A549 (cell line): Measurements from ENCODE around the gene ATG10. TPM values are rescaled to one million over a fixed set of nuclear protein-coding genes. Genes with fewer than 3 reads are reported as not detected.

Source experiments
- ATAC-seq, 2 experiments: fragments of 200-7000 bp in 1 of 2; fragments of >200 bp in 1 of 2; cut with Nextera tagmentation in 1 of 2; cut with Tn5 transposase in 1 of 2; 3 replicates each; pipeline versions ENCODE4 v1.8.0 to v1.9.1; 2018 to 2020; ENCODE audit warnings: mild to moderate bottlenecking in 1 of 2, moderate library complexity in 1 of 2
- CTCF ChIA-PET: fragments of 300-600 bp; sonication (Branson Sonifier 250); formaldehyde crosslinking; extraction: SDS; loops from one replicate; lab custom pipeline; 2021; ENCODE audit warnings: antibody characterized with exemption, inconsistent platforms; lab: Yijun Ruan, JAX
- POLR2A ChIA-PET: fragments of 350-600 bp; formaldehyde crosslinking; extraction: SDS; loops from one replicate; lab custom pipeline; 2021; ENCODE audit warnings: antibody characterized with exemption, inconsistent platforms; lab: Yijun Ruan, JAX
- DNase-seq, 2 experiments: peaks; one replicate each; pipeline versions ENCODE4 v3.0.0 to v3.0.0-alpha.2; 2011 to 2016; ENCODE audit warnings: low read depth in 1 of 2, low spot score in 1 of 2
- FAIRE-seq: peaks from 2 replicates; lab custom pipeline; 2011; peaks lifted over from hg19 to GRCh38; lab: Jason Lieb, UNC
- H3K27ac ChIP-seq, 2 experiments: fragments of >200 bp; sonication (Bioruptor Twin); formaldehyde crosslinking; 3 replicates each; pipeline ENCODE4 v1.5.1; 2016 to 2017
- H3K4me1 ChIP-seq: fragments of >200 bp; sonication (Bioruptor Twin); formaldehyde crosslinking; 3 replicates; pipeline ENCODE4 v1.6.1; 2016
- H3K4me2 ChIP-seq: fragments of >200 bp; sonication (Bioruptor Twin); formaldehyde crosslinking; 3 replicates; pipeline ENCODE4 v1.6.1; 2016
- H3K4me3 ChIP-seq: fragments of >200 bp; sonication (Bioruptor Twin); formaldehyde crosslinking; 3 replicates; pipeline ENCODE4 v1.5.1; 2016
- H3K9me3 ChIP-seq: fragments of >200 bp; sonication (Bioruptor Twin); formaldehyde crosslinking; 3 replicates; pipeline ENCODE4 v1.6.1; 2016
- BHLHE40 ChIP-seq: IDR thresholded peaks from 2 replicates; pipeline ENCODE4 v1.6.1; 2012; ENCODE audit warnings: low read depth, low read length, inconsistent platforms
- CBX2 ChIP-seq: fragments of 200-600 bp; sonication (generic); IDR thresholded peaks from 2 replicates; pipeline ENCODE4 v1.6.1; 2016; ENCODE audit warnings: low read depth, mild to moderate bottlenecking, borderline replicate concordance
- CEBPB ChIP-seq, 2 experiments: fragments of >200 bp in 1 of 2; sonication (Bioruptor Twin) in 1 of 2; formaldehyde crosslinking in 1 of 2; IDR thresholded peaks; 2 replicates each; pipeline ENCODE4 v1.6.1; 2012 to 2016
- CHD2 ChIP-seq: fragments of 150-350 bp; IDR thresholded peaks from 2 replicates; pipeline ENCODE4 v1.6.1; 2014; ENCODE audit warnings: low read length; ENCODE audit not compliant: partially characterized antibody
- EP300 ChIP-seq, 2 experiments: fragments of >200 bp; sonication (Bioruptor Twin); formaldehyde crosslinking; IDR thresholded peaks; 2 replicates in 1 of 2; 3 replicates in 1 of 2; pipeline ENCODE4 v1.6.1; 2016 to 2017
- FOSB ChIP-seq: fragments of 250-450 bp; sonication (Bioruptor Pico); IDR thresholded peaks from 2 replicates; pipeline ENCODE4 v1.5.0; 2020; ENCODE audit warnings: mild to moderate bottlenecking, moderate library complexity
- HDAC2 ChIP-seq: fragments of 200-600 bp; sonication (generic); IDR thresholded peaks from 2 replicates; pipeline ENCODE4 v1.6.1; 2016
- HOXB5 ChIP-seq: fragments of 250-450 bp; sonication (Bioruptor Pico); IDR thresholded peaks from 2 replicates; pipeline ENCODE4 v1.5.0; 2020; ENCODE audit warnings: mild to moderate bottlenecking, moderate library complexity
- KDM1A ChIP-seq: fragments of 200-600 bp; sonication (generic); IDR thresholded peaks from 2 replicates; pipeline ENCODE4 v1.6.1; 2016; ENCODE audit warnings: low read depth, mild to moderate bottlenecking
- MAFK ChIP-seq: fragments of 450-650 bp; IDR thresholded peaks from 2 replicates; pipeline ENCODE4 v1.6.1; 2014; ENCODE audit not compliant: partially characterized antibody
- MYC ChIP-seq: IDR thresholded peaks from 2 replicates; pipeline ENCODE4 v1.6.1; 2012; ENCODE audit warnings: mild to moderate bottlenecking, inconsistent platforms, low read length, improper control_type of control experiment, borderline replicate concordance
- NFE2L2 ChIP-seq: fragments of 150-350 bp; conservative IDR thresholded peaks from 2 replicates; pipeline ENCODE4 v1.6.1; 2014; ENCODE audit warnings: low read length
- NPAS2 ChIP-seq: fragments of 250-450 bp; sonication (Bioruptor Pico); IDR thresholded peaks from 2 replicates; pipeline ENCODE4 v1.8.0; 2022; ENCODE audit warnings: mild to moderate bottlenecking, moderate library complexity, borderline replicate concordance
- NR3C1 ChIP-seq: fragments of >200 bp; sonication (Bioruptor Twin); formaldehyde crosslinking; IDR thresholded peaks from 3 replicates; pipeline ENCODE4 v1.6.1; 2017
- PHF8 ChIP-seq: fragments of 200-600 bp; sonication (generic); IDR thresholded peaks from 2 replicates; pipeline ENCODE4 v1.6.1; 2016; ENCODE audit warnings: low read depth, mild to moderate bottlenecking, antibody characterized with exemption, moderate library complexity, borderline replicate concordance
- POLR2A ChIP-seq: IDR thresholded peaks from 2 replicates; pipeline ENCODE4 v1.6.1; 2012; ENCODE audit warnings: mild to moderate bottlenecking, low read length
- POLR2AphosphoS2 ChIP-seq: conservative IDR thresholded peaks from 2 replicates; pipeline ENCODE4 v1.6.1; 2012; ENCODE audit warnings: low read length, improper control_type of control experiment, inconsistent platforms
- RNF2 ChIP-seq: fragments of 200-600 bp; sonication (generic); IDR thresholded peaks from 2 replicates; pipeline ENCODE4 v1.6.1; 2016; ENCODE audit warnings: low read depth, mild to moderate bottlenecking, antibody characterized with exemption, moderate library complexity, borderline replicate concordance
- TFCP2L1 ChIP-seq: fragments of 250-450 bp; sonication (Bioruptor Pico); IDR thresholded peaks from 2 replicates; pipeline ENCODE4 v1.5.0; 2021; ENCODE audit warnings: mild to moderate bottlenecking
- TP53 ChIP-seq: fragments of 250-450 bp; sonication (Bioruptor Pico); IDR thresholded peaks from 2 replicates; pipeline ENCODE4 v1.5.0; 2021; ENCODE audit warnings: mild to moderate bottlenecking, moderate library complexity
- ZC3H11A ChIP-seq: fragments of 450-650 bp; IDR thresholded peaks from 2 replicates; pipeline ENCODE4 v1.6.1; 2014; ENCODE audit warnings: antibody characterized with exemption, mild to moderate bottlenecking
- WGBS: methylation state at CpG from one replicate; pipeline ENCODE4 v1.1.6; 2017; ENCODE audit errors: missing lambda C conversion rate; 5-methylcytosine and 5-hydroxymethylcytosine counted together
- polyA plus RNA-seq, 4 experiments: library from polyadenylated mRNA; depleted of rRNA in 3 of 4; stranded (reverse); fragments of >200 nt; fragmentation: RNase III in 1 of 4; extraction: RNeasy Plus Mini Kit Qiagen cat#74134 plus additional on column Dnase treatment in 1 of 4; gene quantifications; 2 replicates in 3 of 4; 3 replicates in 1 of 4; pipeline ENCODE4 v1.2.3, GENCODE V29; 2011 to 2017
- TF ChIP-seq, protein P1 (sequence below): IDR thresholded peaks from 2 replicates; pipeline ENCODE4 v1.6.1; 2012
- TF ChIP-seq, protein P2 (sequence below): IDR thresholded peaks from 2 replicates; pipeline ENCODE4 v1.6.1; 2012; ENCODE audit warnings: low read depth, borderline replicate concordance
- TF ChIP-seq, protein P3 (sequence below): IDR thresholded peaks from 2 replicates; pipeline ENCODE4 v1.6.1; 2012
- TF ChIP-seq, protein P4 (sequence below): fragments of 450-650 bp; IDR thresholded peaks from 2 replicates; pipeline ENCODE4 v1.6.1; 2014; ENCODE audit warnings: antibody characterized with exemption
- TF ChIP-seq, protein P5 (sequence below): fragments of 250-450 bp; sonication (Bioruptor Pico); IDR thresholded peaks from 2 replicates; pipeline ENCODE4 v1.5.0; 2021; ENCODE audit warnings: mild to moderate bottlenecking, moderate library complexity, borderline replicate concordance
- TF ChIP-seq, protein P6 (sequence below): fragments of >200 bp; sonication (Bioruptor Twin); formaldehyde crosslinking; IDR thresholded peaks from 3 replicates; pipeline ENCODE4 v1.5.1; 2016
- TF ChIP-seq, protein P7 (sequence below): fragments of >200 bp; sonication (Bioruptor Twin); formaldehyde crosslinking; IDR thresholded peaks from 3 replicates; pipeline ENCODE4 v1.6.1; 2016
- TF ChIP-seq, protein P8 (sequence below): fragments of >200 bp; sonication (Bioruptor Twin); formaldehyde crosslinking; IDR thresholded peaks from 2 replicates; pipeline ENCODE4 v1.6.1; 2016

Gene ATG10
- polyA plus RNA-seq, 2 of the 4 experiments (the other 2 are of a cell fraction) = 12.7 to 17.9 TPM

DNA sequence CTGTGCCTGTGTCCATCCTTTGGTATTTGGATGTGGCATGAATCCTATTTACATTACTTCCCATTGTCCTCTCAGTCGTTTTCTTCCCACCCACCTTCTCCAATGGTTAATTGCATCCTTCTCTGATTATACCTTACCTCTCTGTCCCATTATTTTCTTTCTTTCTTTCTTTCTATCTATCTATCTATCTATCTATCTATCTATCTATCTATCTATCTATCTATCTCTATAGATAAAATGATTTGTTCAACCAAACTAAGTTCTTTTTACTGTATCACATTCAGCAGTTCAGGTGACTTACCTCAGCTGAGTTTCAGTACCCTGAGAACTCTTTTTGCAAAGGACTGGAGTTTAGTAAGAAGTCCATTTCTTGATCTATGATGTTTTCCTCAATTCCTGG lies 225.7 kb downstream of the ATG10 start:
- FAIRE-seq (no peak), DNase-seq (no peak), ATAC-seq (no peak)
- Histone ChIP-seq H3K4me1 (no peaks in the 10 kb centered on the region), H3K9me3 (no peaks in the 10 kb centered on the region), H3K4me3 (no peak overlapping the region), H3K27ac (no peak overlapping the region), H3K4me2 (no peak overlapping the region)
- POLR2A ChIA-PET = no interaction called here
- WGBS = 30% methylated on average over 1 of the region's 1 CpG
- CTCF ChIA-PET = no interaction called here
- no peak for TF ChIP-seq POLR2AphosphoS2
- TF ChIP-seq, protein P1, sequence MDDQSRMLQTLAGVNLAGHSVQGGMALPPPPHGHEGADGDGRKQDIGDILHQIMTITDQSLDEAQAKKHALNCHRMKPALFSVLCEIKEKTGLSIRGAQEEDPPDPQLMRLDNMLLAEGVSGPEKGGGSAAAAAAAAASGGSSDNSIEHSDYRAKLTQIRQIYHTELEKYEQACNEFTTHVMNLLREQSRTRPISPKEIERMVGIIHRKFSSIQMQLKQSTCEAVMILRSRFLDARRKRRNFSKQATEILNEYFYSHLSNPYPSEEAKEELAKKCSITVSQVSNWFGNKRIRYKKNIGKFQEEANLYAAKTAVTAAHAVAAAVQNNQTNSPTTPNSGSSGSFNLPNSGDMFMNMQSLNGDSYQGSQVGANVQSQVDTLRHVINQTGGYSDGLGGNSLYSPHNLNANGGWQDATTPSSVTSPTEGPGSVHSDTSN = no peak
- no peak for TF ChIP-seq TP53 (CRISPR knock-in tag)
- no peak for TF ChIP-seq EP300 (IDR thresholded peaks at IDR 0.05)
- TF ChIP-seq, protein P2, sequence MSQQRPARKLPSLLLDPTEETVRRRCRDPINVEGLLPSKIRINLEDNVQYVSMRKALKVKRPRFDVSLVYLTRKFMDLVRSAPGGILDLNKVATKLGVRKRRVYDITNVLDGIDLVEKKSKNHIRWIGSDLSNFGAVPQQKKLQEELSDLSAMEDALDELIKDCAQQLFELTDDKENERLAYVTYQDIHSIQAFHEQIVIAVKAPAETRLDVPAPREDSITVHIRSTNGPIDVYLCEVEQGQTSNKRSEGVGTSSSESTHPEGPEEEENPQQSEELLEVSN = no peak
- TF ChIP-seq HDAC2 = no peak
- TF ChIP-seq CHD2 = no peak
- TF ChIP-seq FOSB (CRISPR knock-in tag) = no peak
- TF ChIP-seq NR3C1 = no peak
- TF ChIP-seq ZC3H11A = no peak
- TF ChIP-seq, protein P3, sequence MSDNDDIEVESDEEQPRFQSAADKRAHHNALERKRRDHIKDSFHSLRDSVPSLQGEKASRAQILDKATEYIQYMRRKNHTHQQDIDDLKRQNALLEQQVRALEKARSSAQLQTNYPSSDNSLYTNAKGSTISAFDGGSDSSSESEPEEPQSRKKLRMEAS = no peak
- no peak for TF ChIP-seq MAFK
- TF ChIP-seq, protein P4, sequence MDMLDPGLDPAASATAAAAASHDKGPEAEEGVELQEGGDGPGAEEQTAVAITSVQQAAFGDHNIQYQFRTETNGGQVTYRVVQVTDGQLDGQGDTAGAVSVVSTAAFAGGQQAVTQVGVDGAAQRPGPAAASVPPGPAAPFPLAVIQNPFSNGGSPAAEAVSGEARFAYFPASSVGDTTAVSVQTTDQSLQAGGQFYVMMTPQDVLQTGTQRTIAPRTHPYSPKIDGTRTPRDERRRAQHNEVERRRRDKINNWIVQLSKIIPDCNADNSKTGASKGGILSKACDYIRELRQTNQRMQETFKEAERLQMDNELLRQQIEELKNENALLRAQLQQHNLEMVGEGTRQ = no peak
- TF ChIP-seq RNF2 = no peak
- TF ChIP-seq POLR2A = no peak
- TF ChIP-seq HOXB5 = no peak
- TF ChIP-seq CBX2 = no peak
- TF ChIP-seq, protein P5, sequence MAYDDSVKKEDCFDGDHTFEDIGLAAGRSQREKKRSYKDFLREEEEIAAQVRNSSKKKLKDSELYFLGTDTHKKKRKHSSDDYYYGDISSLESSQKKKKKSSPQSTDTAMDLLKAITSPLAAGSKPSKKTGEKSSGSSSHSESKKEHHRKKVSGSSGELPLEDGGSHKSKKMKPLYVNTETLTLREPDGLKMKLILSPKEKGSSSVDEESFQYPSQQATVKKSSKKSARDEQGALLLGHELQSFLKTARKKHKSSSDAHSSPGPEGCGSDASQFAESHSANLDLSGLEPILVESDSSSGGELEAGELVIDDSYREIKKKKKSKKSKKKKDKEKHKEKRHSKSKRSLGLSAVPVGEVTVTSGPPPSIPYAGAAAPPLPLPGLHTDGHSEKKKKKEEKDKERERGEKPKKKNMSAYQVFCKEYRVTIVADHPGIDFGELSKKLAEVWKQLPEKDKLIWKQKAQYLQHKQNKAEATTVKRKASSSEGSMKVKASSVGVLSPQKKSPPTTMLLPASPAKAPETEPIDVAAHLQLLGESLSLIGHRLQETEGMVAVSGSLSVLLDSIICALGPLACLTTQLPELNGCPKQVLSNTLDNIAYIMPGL = no peak
- no peak for TF ChIP-seq KDM1A
- TF ChIP-seq, protein P6, sequence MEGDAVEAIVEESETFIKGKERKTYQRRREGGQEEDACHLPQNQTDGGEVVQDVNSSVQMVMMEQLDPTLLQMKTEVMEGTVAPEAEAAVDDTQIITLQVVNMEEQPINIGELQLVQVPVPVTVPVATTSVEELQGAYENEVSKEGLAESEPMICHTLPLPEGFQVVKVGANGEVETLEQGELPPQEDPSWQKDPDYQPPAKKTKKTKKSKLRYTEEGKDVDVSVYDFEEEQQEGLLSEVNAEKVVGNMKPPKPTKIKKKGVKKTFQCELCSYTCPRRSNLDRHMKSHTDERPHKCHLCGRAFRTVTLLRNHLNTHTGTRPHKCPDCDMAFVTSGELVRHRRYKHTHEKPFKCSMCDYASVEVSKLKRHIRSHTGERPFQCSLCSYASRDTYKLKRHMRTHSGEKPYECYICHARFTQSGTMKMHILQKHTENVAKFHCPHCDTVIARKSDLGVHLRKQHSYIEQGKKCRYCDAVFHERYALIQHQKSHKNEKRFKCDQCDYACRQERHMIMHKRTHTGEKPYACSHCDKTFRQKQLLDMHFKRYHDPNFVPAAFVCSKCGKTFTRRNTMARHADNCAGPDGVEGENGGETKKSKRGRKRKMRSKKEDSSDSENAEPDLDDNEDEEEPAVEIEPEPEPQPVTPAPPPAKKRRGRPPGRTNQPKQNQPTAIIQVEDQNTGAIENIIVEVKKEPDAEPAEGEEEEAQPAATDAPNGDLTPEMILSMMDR = no peak

DNA sequence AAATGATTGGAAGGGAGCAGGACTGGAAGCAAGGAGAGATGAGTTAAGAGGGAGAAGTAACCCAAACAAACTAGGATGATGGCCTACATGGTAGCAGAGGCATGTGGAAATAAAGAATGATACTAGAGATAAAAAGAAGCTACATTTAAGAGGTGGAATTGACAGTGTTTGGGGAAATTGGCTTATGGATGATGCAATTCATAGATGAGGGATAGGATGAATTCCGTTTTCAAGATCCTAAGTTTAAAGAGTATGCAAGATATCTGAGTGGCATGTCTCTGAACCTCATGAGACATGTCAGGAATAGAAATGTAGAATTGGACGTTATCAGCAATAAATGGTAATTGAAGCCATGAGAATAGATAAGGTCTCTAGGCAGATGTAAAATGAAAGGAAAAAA lies 232.7 kb downstream of the ATG10 start:
- Histone ChIP-seq H3K27ac (0 out of 6 replicates have a peak overlapping the region, but pooled peaks of 1 of the 2 experiments have one; percentile 3), H3K4me1 (peaks cover 8% of the 10 kb centered on the region; the same call in 1 of the 3 replicates), H3K4me2 (peak overlapping the region; percentile 21; the same call in 2 of the 3 replicates), H3K9me3 (no peaks in the 10 kb centered on the region), H3K4me3 (no peak overlapping the region)
- POLR2A ChIA-PET = no interaction called here
- no peak for DNase-seq
- 91% methylated on average over 2 of the region's 2 CpGs for WGBS
- no peak for ATAC-seq
- FAIRE-seq = peak; percentile 18
- CTCF ChIA-PET = no interaction called here
- TF ChIP-seq MYC (no peak), CEBPB (IDR thresholded peaks at IDR 0.05) (no peak), TFCP2L1 (CRISPR knock-in tag) (no peak), HOXB5 (no peak), NR3C1 (no peak), NPAS2 (no peak), BHLHE40 (no peak), NFE2L2 (no peak), PHF8 (no peak)
- TF ChIP-seq, protein P5 = no peak
- TF ChIP-seq, protein P7, sequence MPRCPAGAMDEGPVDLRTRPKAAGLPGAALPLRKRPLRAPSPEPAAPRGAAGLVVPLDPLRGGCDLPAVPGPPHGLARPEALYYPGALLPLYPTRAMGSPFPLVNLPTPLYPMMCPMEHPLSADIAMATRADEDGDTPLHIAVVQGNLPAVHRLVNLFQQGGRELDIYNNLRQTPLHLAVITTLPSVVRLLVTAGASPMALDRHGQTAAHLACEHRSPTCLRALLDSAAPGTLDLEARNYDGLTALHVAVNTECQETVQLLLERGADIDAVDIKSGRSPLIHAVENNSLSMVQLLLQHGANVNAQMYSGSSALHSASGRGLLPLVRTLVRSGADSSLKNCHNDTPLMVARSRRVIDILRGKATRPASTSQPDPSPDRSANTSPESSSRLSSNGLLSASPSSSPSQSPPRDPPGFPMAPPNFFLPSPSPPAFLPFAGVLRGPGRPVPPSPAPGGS = no peak
- TF ChIP-seq, protein P3 = no peak
- TF ChIP-seq, protein P8, sequence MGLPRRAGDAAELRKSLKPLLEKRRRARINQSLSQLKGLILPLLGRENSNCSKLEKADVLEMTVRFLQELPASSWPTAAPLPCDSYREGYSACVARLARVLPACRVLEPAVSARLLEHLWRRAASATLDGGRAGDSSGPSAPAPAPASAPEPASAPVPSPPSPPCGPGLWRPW = no peak
